Subcutaneous adipose tissue (tissue), 4 donors: Measurements from ENCODE around the gene ITGB6. TPM values are rescaled to one million over a fixed set of nuclear protein-coding genes. Genes with fewer than 3 reads are reported as not detected.

Experiments
- total RNA-seq, 4 donors: library from RNA; depleted of rRNA; stranded (reverse); fragments of >200 nt; gene quantifications; one replicate each; pipeline ENCODE4 v1.1.0, GENCODE V29; 2016
- TF ChIP-seq, protein P1 (sequence below): fragments of 450-650 bp; IDR thresholded peaks from one replicate; pipeline ENCODE4 v1.5.1; 2016; ENCODE audit warnings: low read depth, mild to moderate bottlenecking, control low read depth, antibody characterized with exemption, moderate library complexity

Gene ITGB6
- total RNA-seq, 4 donors from 2014 or later: not detected

DNA sequence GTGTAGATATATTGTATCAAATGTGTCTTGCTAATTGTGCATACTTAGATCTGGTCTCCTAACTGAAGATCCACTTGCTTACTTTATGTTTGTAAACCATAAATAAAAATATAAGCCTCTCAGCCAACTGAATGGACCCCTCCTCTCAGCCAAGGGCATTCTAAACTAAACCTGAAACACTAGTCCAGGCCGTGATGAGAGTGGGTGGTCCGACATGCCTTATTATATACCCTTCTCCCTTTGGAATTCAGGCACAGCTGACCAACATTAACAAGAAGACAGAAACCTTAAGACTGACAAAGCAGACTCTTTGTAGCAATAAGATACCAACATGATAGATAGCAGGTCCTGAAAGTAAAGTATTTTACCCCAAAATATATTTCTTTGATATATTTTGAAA lies 73.3 kb downstream of the ITGB6 start:
- TF ChIP-seq, protein P1, sequence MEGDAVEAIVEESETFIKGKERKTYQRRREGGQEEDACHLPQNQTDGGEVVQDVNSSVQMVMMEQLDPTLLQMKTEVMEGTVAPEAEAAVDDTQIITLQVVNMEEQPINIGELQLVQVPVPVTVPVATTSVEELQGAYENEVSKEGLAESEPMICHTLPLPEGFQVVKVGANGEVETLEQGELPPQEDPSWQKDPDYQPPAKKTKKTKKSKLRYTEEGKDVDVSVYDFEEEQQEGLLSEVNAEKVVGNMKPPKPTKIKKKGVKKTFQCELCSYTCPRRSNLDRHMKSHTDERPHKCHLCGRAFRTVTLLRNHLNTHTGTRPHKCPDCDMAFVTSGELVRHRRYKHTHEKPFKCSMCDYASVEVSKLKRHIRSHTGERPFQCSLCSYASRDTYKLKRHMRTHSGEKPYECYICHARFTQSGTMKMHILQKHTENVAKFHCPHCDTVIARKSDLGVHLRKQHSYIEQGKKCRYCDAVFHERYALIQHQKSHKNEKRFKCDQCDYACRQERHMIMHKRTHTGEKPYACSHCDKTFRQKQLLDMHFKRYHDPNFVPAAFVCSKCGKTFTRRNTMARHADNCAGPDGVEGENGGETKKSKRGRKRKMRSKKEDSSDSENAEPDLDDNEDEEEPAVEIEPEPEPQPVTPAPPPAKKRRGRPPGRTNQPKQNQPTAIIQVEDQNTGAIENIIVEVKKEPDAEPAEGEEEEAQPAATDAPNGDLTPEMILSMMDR: no peak

DNA sequence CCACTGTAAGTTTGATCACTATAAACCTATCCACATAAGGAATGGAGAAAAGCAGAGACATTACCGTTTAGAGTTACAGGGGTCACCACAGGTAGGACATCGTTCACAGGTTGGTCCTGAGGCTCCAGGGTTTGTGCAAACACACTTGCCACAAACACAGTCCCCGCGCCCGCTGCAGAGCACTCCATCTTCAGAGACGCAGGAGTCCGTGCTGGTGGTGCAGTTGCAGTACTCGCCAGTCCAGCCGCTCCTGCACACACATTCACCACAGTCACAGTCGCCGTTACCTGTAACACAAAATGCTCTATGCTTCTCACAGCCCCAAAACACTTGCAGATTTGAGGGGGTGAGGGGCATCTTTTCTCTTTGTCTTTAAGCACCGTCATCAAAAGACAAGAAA lies 73.8 kb downstream of the ITGB6 start:
- TF ChIP-seq, protein P1: no peak

DNA sequence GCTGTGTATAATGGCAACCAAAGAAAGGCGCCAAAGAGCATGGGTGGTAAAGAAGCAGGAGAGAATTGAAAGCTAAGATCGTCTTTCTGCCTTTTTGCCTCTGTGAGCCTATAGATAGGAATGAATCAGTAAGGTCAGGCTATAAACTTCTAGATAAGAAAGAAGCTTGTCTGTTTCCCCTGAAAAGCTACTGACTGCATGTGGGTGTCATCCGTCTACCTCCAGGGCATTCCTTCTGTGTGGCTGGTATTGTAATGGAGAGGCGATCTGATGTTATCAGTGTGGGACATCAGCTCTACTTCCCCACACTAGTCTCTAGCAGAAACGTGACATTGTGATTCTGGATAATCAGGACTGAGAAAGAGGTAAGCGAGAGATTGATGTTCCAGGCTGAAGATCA lies 74.2 kb downstream of the ITGB6 start:
- TF ChIP-seq, protein P1: no peak

DNA sequence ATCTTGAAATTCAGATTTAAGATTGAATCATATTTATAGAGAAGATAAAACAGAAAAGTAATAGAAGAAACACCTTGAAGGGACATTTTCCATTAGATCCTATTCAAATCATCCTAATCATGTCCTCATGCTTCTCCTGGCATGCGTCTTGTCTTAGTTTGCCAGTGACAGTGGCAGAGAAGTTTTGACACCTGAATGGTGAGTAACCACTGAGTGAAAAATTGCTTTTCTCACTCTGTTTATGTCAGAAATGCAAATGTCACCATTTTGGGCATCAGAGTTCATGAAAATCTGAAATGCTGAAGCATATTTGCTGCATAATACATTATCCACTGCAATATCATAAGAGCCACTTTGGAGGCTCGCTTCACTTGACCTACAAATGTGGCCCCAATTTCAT lies 74.7 kb downstream of the ITGB6 start:
- TF ChIP-seq, protein P1: no peak

DNA sequence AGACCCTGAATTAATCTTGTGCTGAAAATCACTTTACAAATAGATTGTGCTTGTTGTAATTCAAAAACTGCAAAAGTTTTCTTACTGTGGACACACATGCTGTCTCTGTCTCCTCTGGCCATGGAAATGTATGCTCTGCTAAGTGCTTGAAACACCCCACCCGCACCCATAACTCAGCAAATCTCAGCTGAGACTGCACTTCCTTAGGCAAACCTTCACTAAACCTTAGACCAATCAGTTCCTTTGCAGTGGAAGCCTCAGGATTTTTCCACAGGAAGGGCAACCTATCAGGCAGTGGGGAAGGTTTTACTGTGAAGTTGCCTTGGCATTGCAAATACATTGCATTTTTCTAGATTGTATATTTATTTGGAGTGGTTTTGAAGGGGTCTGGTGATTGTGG lies 75.5 kb downstream of the ITGB6 start:
- TF ChIP-seq, protein P1: no peak

DNA sequence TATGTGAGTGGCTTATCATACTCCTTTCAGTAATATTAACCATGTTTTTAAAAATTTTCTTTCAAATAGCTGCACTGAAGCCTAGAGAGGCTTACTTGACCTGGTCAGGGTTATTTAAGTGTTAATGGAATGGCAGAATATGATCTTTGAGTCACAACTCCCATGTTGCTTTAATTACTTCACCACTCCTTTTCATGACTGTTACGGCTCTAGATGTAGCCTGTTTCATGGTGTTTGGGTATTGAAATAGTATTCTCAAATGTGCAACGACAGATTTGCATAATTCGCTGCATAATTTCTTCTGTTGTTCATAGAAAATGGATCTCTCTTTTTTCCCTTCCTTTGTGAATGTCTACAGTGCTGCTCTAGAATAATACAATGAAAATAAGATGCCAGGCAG lies 86.1 kb downstream of the ITGB6 start:
- TF ChIP-seq, protein P1: no peak

DNA sequence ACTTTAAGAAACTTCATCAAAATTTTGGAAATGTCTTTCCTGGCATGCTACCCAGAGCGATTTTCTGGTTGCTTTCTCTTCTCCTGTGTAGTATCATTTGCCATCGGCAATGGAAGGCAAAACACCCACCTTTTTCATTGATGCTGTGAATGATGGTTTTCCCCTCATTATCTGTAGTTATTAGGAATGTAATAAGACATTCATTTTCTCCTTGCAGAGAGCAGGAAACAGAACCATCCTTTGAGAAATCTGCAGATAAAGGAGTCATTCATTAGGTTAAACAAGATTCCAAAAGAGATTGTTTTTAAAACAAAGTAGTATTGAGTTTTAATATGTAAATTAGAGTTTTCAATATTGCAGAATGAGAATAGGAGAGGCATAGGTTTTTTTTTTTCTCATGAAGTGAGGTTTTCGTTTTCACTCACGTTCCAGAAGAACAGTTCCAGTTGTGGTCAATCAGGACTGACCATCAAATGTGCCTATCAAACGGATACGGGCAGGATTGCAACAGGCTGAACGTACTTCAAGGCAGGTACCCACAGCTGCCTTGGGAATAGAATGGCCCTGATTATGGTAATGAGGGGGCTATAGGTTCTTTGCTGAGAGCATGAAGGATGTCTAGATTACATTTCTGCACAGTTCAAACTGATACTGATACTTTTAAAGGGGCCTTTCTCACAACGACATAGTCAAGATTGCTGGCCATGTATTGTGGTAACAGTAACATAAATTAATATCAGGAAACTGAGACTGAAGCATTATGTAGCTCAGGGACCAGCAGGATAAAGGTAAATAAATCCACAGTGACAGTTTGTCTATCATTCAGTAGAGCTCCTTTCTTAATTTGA lies 87.9 kb downstream of the ITGB6 start:
- TF ChIP-seq, protein P1: no peak
